Endothelial cell of umbilical vein (primary cell): ENCODE results near the gene NR2E3. TPM values are rescaled to one million over a fixed set of nuclear protein-coding genes. Genes with fewer than 3 reads are reported as not detected.
A peak's percentile ranks its signal among the peaks of the same experiment; 100 is the strongest.

Source experiments
- BruUV-seq: library from RNA; stranded (reverse); fragments of 400-500 nt; replicated peaks from 2 replicates; lab custom pipeline; 2021; lab: Mats Ljungman, UMichigan
- CTCF ChIA-PET: fragments of 300-600, 350-600 bp; sonication (Branson Sonifier 250); formaldehyde crosslinking; loops from one replicate; lab custom pipeline; 2021; ENCODE audit warnings: antibody characterized with exemption, inconsistent platforms; lab: Charles Lee
- POLR2A ChIA-PET: fragments of 300-600, 350-600 bp; sonication (Branson Sonifier 250); formaldehyde crosslinking; loops from one replicate; lab custom pipeline; 2021; ENCODE audit warnings: antibody characterized with exemption, inconsistent platforms; lab: Charles Lee
- DNase-seq: peaks from one replicate; pipeline ENCODE4 v3.0.0-alpha.2; 2011; ENCODE audit warnings: low read depth, low spot score
- FAIRE-seq: peaks from 2 replicates; lab custom pipeline; 2011; peaks lifted over from hg19 to GRCh38; lab: Jason Lieb, UNC
- H2AFZ ChIP-seq: 2 replicates; pipeline ENCODE4 v1.6.0; 2012; ENCODE audit warnings: low read depth, low read length, control low read depth, inconsistent platforms
- H3K27ac ChIP-seq: 2 replicates; pipeline ENCODE4 v1.5.1; 2011; ENCODE audit warnings: low read depth, mild to moderate bottlenecking, control low read depth, low read length, moderate library complexity; ENCODE audit not compliant: insufficient read depth
- H3K27me3 ChIP-seq, 2 experiments: 2 replicates each; pipeline versions ENCODE4 v1.6.0 to v1.6.1; 2011; ENCODE audit warnings: low read length in 2 of 2, mixed read lengths in 1 of 2; ENCODE audit not compliant: control insufficient read depth in 2 of 2, insufficient read depth in 2 of 2
- H3K36me3 ChIP-seq, 2 experiments: 2 replicates in 1 of 2; 3 replicates in 1 of 2; pipeline ENCODE4 v1.5.1; 2011; ENCODE audit warnings: low read length in 2 of 2, mild to moderate bottlenecking in 1 of 2, moderate library complexity in 1 of 2; ENCODE audit not compliant: control insufficient read depth in 2 of 2, insufficient read depth in 2 of 2; ENCODE audit errors: extremely low read depth in 1 of 2
- H3K4me1 ChIP-seq: 3 replicates; pipeline ENCODE4 v1.5.1; 2011; ENCODE audit warnings: mild to moderate bottlenecking, low read length; ENCODE audit not compliant: control insufficient read depth, insufficient read depth; ENCODE audit errors: extremely low read depth
- H3K4me2 ChIP-seq: 2 replicates; pipeline ENCODE4 v1.6.1; 2011; ENCODE audit warnings: low read length, control low read depth, mixed read lengths; ENCODE audit not compliant: insufficient read depth
- H3K4me3 ChIP-seq, 3 experiments: fragments of 200-600 bp in 1 of 3; sonication (generic), shearing (Covaris generic) in 1 of 3; replicated peaks in 1 of 3; 2 replicates each; pipeline ENCODE4 v1.5.1; 2011 to 2016; ENCODE audit warnings: control low read depth in 3 of 3, low read length in 3 of 3, mild to moderate bottlenecking in 2 of 3, inconsistent platforms in 1 of 3, low read depth in 1 of 3, moderate library complexity in 1 of 3; ENCODE audit not compliant: insufficient read depth in 1 of 3
- H3K79me2 ChIP-seq: 2 replicates; pipeline ENCODE4 v1.6.0; 2012; ENCODE audit warnings: low read length, inconsistent platforms; ENCODE audit not compliant: control insufficient read depth, insufficient read depth
- H3K9ac ChIP-seq: replicated peaks from 2 replicates; pipeline ENCODE3; 2011; ENCODE audit warnings: low read length, control low read depth; ENCODE audit not compliant: insufficient read depth; ENCODE audit errors: extremely low read depth
- H3K9me1 ChIP-seq: replicated peaks from 3 replicates; pipeline ENCODE4 v1.6.0; 2011; ENCODE audit warnings: mild to moderate bottlenecking, low read length; ENCODE audit not compliant: control insufficient read depth, insufficient read depth; ENCODE audit errors: extremely low read depth
- H3K9me3 ChIP-seq: replicated peaks from 2 replicates; pipeline ENCODE4 v1.5.1; 2012; ENCODE audit warnings: low read length, inconsistent platforms; ENCODE audit not compliant: control insufficient read depth, insufficient read depth
- H4K20me1 ChIP-seq: replicated peaks from 2 replicates; pipeline ENCODE3; 2011; ENCODE audit warnings: mild to moderate bottlenecking, low read length; ENCODE audit not compliant: control insufficient read depth, insufficient read depth; ENCODE audit errors: extremely low read depth
- EZH2 ChIP-seq: IDR thresholded peaks from 2 replicates; pipeline ENCODE4 v1.6.1; 2012; ENCODE audit warnings: borderline replicate concordance, low read depth, mild to moderate bottlenecking, moderate library complexity, low read length, inconsistent platforms; ENCODE audit not compliant: severe bottlenecking
- FOS ChIP-seq: IDR thresholded peaks from 2 replicates; pipeline ENCODE4 v1.6.1; 2011; ENCODE audit warnings: mild to moderate bottlenecking, low read length, moderate library complexity, borderline replicate concordance; ENCODE audit not compliant: insufficient read depth
- GATA2 ChIP-seq: IDR thresholded peaks from 2 replicates; pipeline ENCODE4 v1.7.0; 2011; ENCODE audit warnings: low read depth, mild to moderate bottlenecking, moderate library complexity, mixed read lengths, low read length; ENCODE audit not compliant: insufficient read length, insufficient read depth
- JUN ChIP-seq: IDR thresholded peaks from 2 replicates; pipeline ENCODE4 v1.6.1; 2011; ENCODE audit warnings: borderline replicate concordance, low read depth; ENCODE audit not compliant: insufficient read length, insufficient read depth
- MAX ChIP-seq: IDR thresholded peaks from 2 replicates; pipeline ENCODE4 v1.6.1; 2011; ENCODE audit not compliant: insufficient read depth, insufficient read length
- MYC ChIP-seq: IDR thresholded peaks from one replicate; pipeline ENCODE4 v1.6.1; 2011; ENCODE audit warnings: mild to moderate bottlenecking, low read depth, low read length
- POLR2A ChIP-seq: IDR thresholded peaks from 2 replicates; pipeline ENCODE4 v1.6.1; 2012; ENCODE audit warnings: low read depth, mild to moderate bottlenecking, control low read depth, low read length
- POLR2AphosphoS5 ChIP-seq: IDR thresholded peaks from 2 replicates; pipeline ENCODE4 v1.6.1; 2012; ENCODE audit warnings: low read depth, mild to moderate bottlenecking, control low read depth, low read length, moderate library complexity; ENCODE audit not compliant: insufficient read depth
- dilution Hi-C: fragments of 300-500 bp; cut with MboI; formaldehyde crosslinking; loops from one replicate; pipeline ENCODE4 v1.15.0; 2019; ENCODE audit warnings: low sequenced_read_pairs; ENCODE audit not compliant: extremely low pct_ligation_motif_present
- intact Hi-C: fragments of 100-400 bp; cut with micrococcal nuclease; formaldehyde crosslinking; loops from one replicate; pipeline ENCODE4 v1.10.0; 2022
- polyA plus RNA-seq, 4 experiments: library from polyadenylated mRNA; depleted of rRNA in 3 of 4; stranded (reverse) in 3 of 4; unstranded in 1 of 4; fragments of >200 nt; gene quantifications; 2 replicates each; pipeline versions ENCODE4 v1.2.1 to v1.2.3, GENCODE V29; 2011 to 2012; ENCODE audit warnings: missing spikeins in 1 of 4
- total RNA-seq: library from RNA; stranded (reverse); gene quantifications from 2 replicates; pipeline ENCODE4 v1.2.3, GENCODE V29; 2021
- TF ChIP-seq, protein P1 (sequence below), 2 donors: IDR thresholded peaks; 1 replicate in 1 of 2; 2 replicates in 1 of 2; pipeline ENCODE4 v1.5.1; 2011; ENCODE audit warnings: low read length in 2 of 2, mild to moderate bottlenecking in 2 of 2, moderate library complexity in 2 of 2, control low read depth in 1 of 2, inconsistent platforms in 1 of 2, low read depth in 1 of 2; ENCODE audit not compliant: insufficient read depth in 1 of 2; ENCODE audit errors: extremely low read depth in 1 of 2

The NR2E3 gene
- total and polyA plus RNA-seq, 2 donors (not counting 3 experiments of a cell fraction or from before 2014, with no cell fraction given), result 0.04 to 0.38 TPM

DNA sequence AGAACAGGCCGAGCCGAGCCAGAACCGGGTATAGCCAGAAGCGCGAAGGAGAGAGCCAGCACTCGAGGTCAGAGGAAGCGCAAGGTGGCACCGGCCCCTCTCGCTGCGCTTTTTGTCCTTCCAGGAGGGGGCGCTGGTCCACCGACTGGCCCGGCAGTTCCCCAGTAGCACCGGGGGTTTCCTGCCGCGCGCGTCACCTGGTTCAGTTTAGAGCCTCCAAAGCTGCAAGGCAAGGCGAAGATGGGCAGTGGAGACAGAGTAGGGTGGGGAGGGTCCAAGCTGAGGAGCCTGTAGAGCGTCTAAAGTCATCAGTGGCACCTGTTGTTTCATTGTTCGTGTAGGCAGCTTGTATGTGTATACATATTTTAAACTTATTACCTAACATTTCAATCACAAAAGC lies 7.6 kb upstream of the NR2E3 start:
- Histone ChIP-seq H3K36me3 (no peaks in the 10 kb centered on the region), H3K27ac (no peak overlapping the region), H3K79me2 (no peaks in the 10 kb centered on the region), H3K9me3 (no peaks in the 10 kb centered on the region), H3K4me2 (no peak overlapping the region), H3K9me1 (no peaks in the 10 kb centered on the region), H4K20me1 (no peaks in the 10 kb centered on the region), H3K27me3 (no peaks in the 10 kb centered on the region), H3K4me1 (peaks cover 14% of the 10 kb centered on the region), H3K9ac (no peak overlapping the region), H2AFZ (no peak overlapping the region), H3K4me3 (no peak overlapping the region)
- CTCF ChIA-PET, result interaction anchor here (1.0 to 12.4 kb wide), 11 partner anchors 12 to 791 kb away, joined by 3 to 235 read pairs (median 7); no protein-coding TSS in a partner anchor
- intact Hi-C loops (loop anchor here (1.0 to 5.0 kb wide), 2 partner anchors 230 to 354 kb away; no protein-coding TSS in a partner anchor), dilution Hi-C loops (no loop called here)
- DNase-seq (no peak), FAIRE-seq (no peak)
- POLR2A ChIA-PET, result no interaction called here
- TF ChIP-seq, protein P1, sequence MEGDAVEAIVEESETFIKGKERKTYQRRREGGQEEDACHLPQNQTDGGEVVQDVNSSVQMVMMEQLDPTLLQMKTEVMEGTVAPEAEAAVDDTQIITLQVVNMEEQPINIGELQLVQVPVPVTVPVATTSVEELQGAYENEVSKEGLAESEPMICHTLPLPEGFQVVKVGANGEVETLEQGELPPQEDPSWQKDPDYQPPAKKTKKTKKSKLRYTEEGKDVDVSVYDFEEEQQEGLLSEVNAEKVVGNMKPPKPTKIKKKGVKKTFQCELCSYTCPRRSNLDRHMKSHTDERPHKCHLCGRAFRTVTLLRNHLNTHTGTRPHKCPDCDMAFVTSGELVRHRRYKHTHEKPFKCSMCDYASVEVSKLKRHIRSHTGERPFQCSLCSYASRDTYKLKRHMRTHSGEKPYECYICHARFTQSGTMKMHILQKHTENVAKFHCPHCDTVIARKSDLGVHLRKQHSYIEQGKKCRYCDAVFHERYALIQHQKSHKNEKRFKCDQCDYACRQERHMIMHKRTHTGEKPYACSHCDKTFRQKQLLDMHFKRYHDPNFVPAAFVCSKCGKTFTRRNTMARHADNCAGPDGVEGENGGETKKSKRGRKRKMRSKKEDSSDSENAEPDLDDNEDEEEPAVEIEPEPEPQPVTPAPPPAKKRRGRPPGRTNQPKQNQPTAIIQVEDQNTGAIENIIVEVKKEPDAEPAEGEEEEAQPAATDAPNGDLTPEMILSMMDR (IDR thresholded peaks at IDR 0.05; ENCODE audit: extremely low read depth in 1 of 2, insufficient read depth in 1 of 2, low read depth in 1 of 2, low read length in 2 of 2), result peak; percentile 22 to 51
- TF ChIP-seq MYC, result no peak
- no peak for TF ChIP-seq FOS
- no TSS peak for BruUV-seq

GRCh38 chr15:71804226-71804625 lies 6.1 kb upstream of the NR2E3 start:
- Histone ChIP-seq H4K20me1 (no peaks in the 10 kb centered on the region), H3K9ac (no peak overlapping the region), H3K27ac (no peak overlapping the region), H3K4me3 (no peak overlapping the region), H2AFZ (no peak overlapping the region), H3K4me1 (peaks cover 14% of the 10 kb centered on the region), H3K4me2 (no peak overlapping the region), H3K36me3 (no peaks in the 10 kb centered on the region), H3K79me2 (no peaks in the 10 kb centered on the region), H3K27me3 (no peaks in the 10 kb centered on the region), H3K9me3 (no peaks in the 10 kb centered on the region), H3K9me1 (no peaks in the 10 kb centered on the region)
- dilution Hi-C loops (no loop called here), intact Hi-C loops (loop anchor here (5.0 kb wide), 1 partner anchor 232 kb away; no protein-coding TSS in a partner anchor)
- BruUV-seq, result no TSS peak
- POLR2A ChIA-PET, result interaction anchor here (0.7 kb wide), 1 partner anchor 354 kb away, joined by 6 read pairs; no protein-coding TSS in a partner anchor
- no peak for DNase-seq
- CTCF ChIA-PET, result interaction anchor here (0.9 to 12.4 kb wide), 7 partner anchors 47 to 831 kb away, joined by 3 to 235 read pairs (median 12); no protein-coding TSS in a partner anchor
- no peak for FAIRE-seq
- TF ChIP-seq JUN, result no peak
- TF ChIP-seq GATA2, result no peak
- TF ChIP-seq MYC, result no peak
- no peak for TF ChIP-seq MAX
- no peak for TF ChIP-seq EZH2
- no peak for TF ChIP-seq FOS
- TF ChIP-seq, protein P1 (IDR thresholded peaks at IDR 0.05; ENCODE audit: extremely low read depth in 1 of 2, insufficient read depth in 1 of 2, low read depth in 1 of 2, low read length in 2 of 2), result no peak
- no peak for TF ChIP-seq POLR2AphosphoS5
- TF ChIP-seq POLR2A, result no peak
